ENCODE results near the gene TNFRSF1A.

TNFRSF1A gene

GRCh38 chr12:6341417-6342139, at the start of gene TNFRSF1A:
TSS of gene TNFRSF1A (minus strand) at chr12:6342076. CDS start at chr12:6341814, 262 bp downstream.
- H3K4me1 Mint-ChIP-seq = peaks cover 39% of the 10 kb centered on the region
- no peak within 1 kb of the TSS for H3K4me3 Mint-ChIP-seq
- peak within 1 kb of the TSS; percentile 95 for H3K27ac Mint-ChIP-seq
- H3K36me3 Mint-ChIP-seq = no peaks in the 10 kb centered on the region
- no peaks in the 10 kb centered on the region for H3K9me3 Mint-ChIP-seq
- no peaks in the 10 kb centered on the region for H3K27me3 Mint-ChIP-seq

GRCh38 chr12:6391013-6391412, 49.1 kb upstream of the TNFRSF1A start:
- H3K36me3 Mint-ChIP-seq = no peaks in the 10 kb centered on the region
- H3K9me3 Mint-ChIP-seq = no peaks in the 10 kb centered on the region
- no peak overlapping the region for H3K4me3 Mint-ChIP-seq
- no peak overlapping the region for H3K27ac Mint-ChIP-seq
- no peaks in the 10 kb centered on the region for H3K27me3 Mint-ChIP-seq
- no peaks in the 10 kb centered on the region for H3K4me1 Mint-ChIP-seq

GRCh38 chr12:6390084-6390799, 48.4 kb upstream of the TNFRSF1A start:
- Mint-ChIP-seq H3K27ac (no peak overlapping the region), H3K4me3 (no peak overlapping the region), H3K4me1 (no peaks in the 10 kb centered on the region), H3K36me3 (no peaks in the 10 kb centered on the region), H3K27me3 (no peaks in the 10 kb centered on the region), H3K9me3 (no peaks in the 10 kb centered on the region)

GRCh38 chr12:6387541-6387940, 45.7 kb upstream of the TNFRSF1A start:
- no peaks in the 10 kb centered on the region for H3K9me3 Mint-ChIP-seq
- no peak overlapping the region for H3K4me3 Mint-ChIP-seq
- peaks cover 4% of the 10 kb centered on the region for H3K4me1 Mint-ChIP-seq
- peaks cover 2% of the 10 kb centered on the region for H3K27me3 Mint-ChIP-seq
- H3K36me3 Mint-ChIP-seq = no peaks in the 10 kb centered on the region
- H3K27ac Mint-ChIP-seq = no peak overlapping the region

- H3K36me3 Mint-ChIP-seq = no peaks in the 10 kb centered on the region
- peaks cover 4% of the 10 kb centered on the region for H3K27me3 Mint-ChIP-seq
- H3K27ac Mint-ChIP-seq = no peak overlapping the region
- H3K4me3 Mint-ChIP-seq = no peak overlapping the region
- H3K4me1 Mint-ChIP-seq = peaks cover 4% of the 10 kb centered on the region
- H3K9me3 Mint-ChIP-seq = no peaks in the 10 kb centered on the region
Measured at GRCh38 chr12:6386491-6386890, 44.6 kb upstream of the TNFRSF1A start.

- no peak overlapping the region for H3K4me3 Mint-ChIP-seq
- peaks cover 4% of the 10 kb centered on the region for H3K27me3 Mint-ChIP-seq
- no peaks in the 10 kb centered on the region for H3K9me3 Mint-ChIP-seq
- no peak overlapping the region for H3K27ac Mint-ChIP-seq
- peaks cover 4% of the 10 kb centered on the region for H3K4me1 Mint-ChIP-seq
- H3K36me3 Mint-ChIP-seq = no peaks in the 10 kb centered on the region
Measured at GRCh38 chr12:6386038-6386437, 44.2 kb upstream of the TNFRSF1A start.

GRCh38 chr12:6384499-6385436, 42.9 kb upstream of the TNFRSF1A start:
- H3K4me3 Mint-ChIP-seq = peak overlapping the region; percentile 62
- H3K27me3 Mint-ChIP-seq = peaks cover 4% of the 10 kb centered on the region
- peak overlapping the region; percentile 72 for H3K27ac Mint-ChIP-seq
- no peaks in the 10 kb centered on the region for H3K9me3 Mint-ChIP-seq
- peaks cover 4% of the 10 kb centered on the region for H3K4me1 Mint-ChIP-seq
- H3K36me3 Mint-ChIP-seq = no peaks in the 10 kb centered on the region

- Mint-ChIP-seq H3K27ac (peak within 1 kb of the TSS; percentile 72), H3K27me3 (peaks cover 4% of the 10 kb centered on the region), H3K4me1 (peaks cover 4% of the 10 kb centered on the region), H3K4me3 (peak within 1 kb of the TSS; percentile 66), H3K36me3 (no peaks in the 10 kb centered on the region), H3K9me3 (no peaks in the 10 kb centered on the region)
Measured at GRCh38 chr12:6383572-6384498, 42.0 kb upstream of the TNFRSF1A start, which contains the start of gene LTBR. TSS of gene LTBR (plus strand) at chr12:6384162. CDS start at chr12:6384359, 197 bp downstream.

- H3K9me3 Mint-ChIP-seq = no peaks in the 10 kb centered on the region
- peak overlapping the region; percentile 47 for H3K27ac Mint-ChIP-seq
- H3K36me3 Mint-ChIP-seq = no peaks in the 10 kb centered on the region
- H3K4me1 Mint-ChIP-seq = peaks cover 4% of the 10 kb centered on the region
- peak overlapping the region; percentile 66 for H3K4me3 Mint-ChIP-seq
- peaks cover 4% of the 10 kb centered on the region for H3K27me3 Mint-ChIP-seq
Measured at GRCh38 chr12:6382982-6383381, 41.1 kb upstream of the TNFRSF1A start.

GRCh38 chr12:6382371-6382770, 40.5 kb upstream of the TNFRSF1A start:
- H3K27me3 Mint-ChIP-seq = peaks cover 4% of the 10 kb centered on the region
- no peak overlapping the region for H3K4me3 Mint-ChIP-seq

GRCh38 chr12:6380141-6381121, 38.6 kb upstream of the TNFRSF1A start:
- Mint-ChIP-seq H3K9me3 (no peaks in the 10 kb centered on the region), H3K27me3 (peaks cover 4% of the 10 kb centered on the region), H3K27ac (peak overlapping the region; percentile 23), H3K36me3 (no peaks in the 10 kb centered on the region), H3K4me1 (peaks cover 25% of the 10 kb centered on the region), H3K4me3 (no peak overlapping the region)

More at GRCh38 chr12:6382371-6382770, 40.5 kb upstream of the TNFRSF1A start:
- Mint-ChIP-seq H3K27ac (no peak overlapping the region), H3K36me3 (no peaks in the 10 kb centered on the region), H3K9me3 (no peaks in the 10 kb centered on the region), H3K4me1 (peaks cover 8% of the 10 kb centered on the region)

- Mint-ChIP-seq H3K27me3 (peaks cover 4% of the 10 kb centered on the region), H3K9me3 (no peaks in the 10 kb centered on the region), H3K4me1 (peaks cover 25% of the 10 kb centered on the region), H3K27ac (no peak overlapping the region), H3K36me3 (no peaks in the 10 kb centered on the region), H3K4me3 (no peak overlapping the region)
Measured at GRCh38 chr12:6378709-6379472, 37.0 kb upstream of the TNFRSF1A start.

GRCh38 chr12:6377667-6377994, 35.8 kb upstream of the TNFRSF1A start:
- Mint-ChIP-seq H3K27ac (peak overlapping the region; percentile 36), H3K27me3 (peaks cover 2% of the 10 kb centered on the region), H3K4me1 (peaks cover 27% of the 10 kb centered on the region), H3K4me3 (no peak overlapping the region), H3K9me3 (no peaks in the 10 kb centered on the region), H3K36me3 (no peaks in the 10 kb centered on the region)
